GF-D8 (cell line): Measurements from ENCODE around the gene PCDH18.
"Not testable (repeated sequence)": the region's sequence is repeated elsewhere in the genome, so short reads cannot be mapped to it uniquely, and the experiment has no call there.

Experiments
- DNase-seq: peaks from one replicate; lab custom pipeline; 2025; lab: John Stamatoyannopoulos, UW

Gene PCDH18

DNA sequence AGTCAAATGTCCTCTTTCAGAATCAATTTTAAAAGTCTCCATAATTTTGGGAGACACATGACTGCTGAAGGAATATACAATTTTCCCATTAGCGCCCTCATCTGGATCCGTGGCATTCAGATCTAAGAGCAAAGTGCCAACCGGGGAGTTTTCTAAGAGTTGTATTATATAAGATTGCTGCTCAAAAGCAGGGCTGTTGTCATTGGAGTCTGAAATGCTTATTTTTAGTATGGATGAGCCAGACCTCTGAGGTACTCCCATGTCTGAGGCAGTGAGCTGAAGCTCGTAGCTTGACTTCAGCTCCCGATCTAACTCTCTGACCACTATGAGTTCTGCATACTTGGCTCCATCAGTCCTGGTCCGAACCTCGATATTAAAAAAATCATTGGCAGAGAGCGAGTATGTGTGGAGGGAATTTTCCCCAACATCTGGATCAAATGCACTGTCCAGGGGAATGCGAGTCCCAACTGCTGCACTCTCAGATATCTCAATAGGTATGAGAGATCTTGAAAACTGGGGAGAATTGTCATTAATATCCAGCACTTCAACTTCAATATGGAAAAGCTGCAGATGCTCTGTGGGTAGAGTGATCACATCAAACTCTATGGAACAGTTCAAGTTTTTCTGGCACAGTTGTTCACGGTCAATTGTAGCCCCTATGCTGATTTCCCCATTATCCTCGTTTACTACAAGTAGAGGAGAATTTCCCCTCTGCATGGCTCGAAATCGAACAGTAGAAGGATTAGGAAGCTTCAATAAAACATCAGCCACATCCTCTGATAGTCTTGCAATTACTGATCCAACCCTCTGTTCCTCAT lies 917 bp downstream of the PCDH18 start:
- DNase-seq, result no peak

DNA sequence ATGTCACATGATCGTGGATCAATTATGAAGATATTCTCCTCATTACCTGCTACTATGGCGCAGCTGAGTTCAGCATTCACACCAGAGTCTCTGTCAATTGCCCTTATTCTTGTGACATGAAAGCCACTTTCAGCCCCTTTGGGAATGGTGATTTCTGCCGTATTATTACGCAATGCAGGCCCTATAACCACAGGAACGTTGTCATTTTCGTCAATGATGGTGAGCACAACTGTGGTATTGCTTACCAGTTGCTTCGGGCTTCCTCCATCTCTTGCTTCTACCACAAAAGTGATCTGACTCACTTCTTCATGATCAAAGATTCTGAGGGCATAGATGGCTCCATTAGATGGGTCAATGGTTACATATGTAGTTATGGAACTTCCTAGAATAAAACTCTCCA lies 2.1 kb downstream of the PCDH18 start:
- no peak for DNase-seq

DNA sequence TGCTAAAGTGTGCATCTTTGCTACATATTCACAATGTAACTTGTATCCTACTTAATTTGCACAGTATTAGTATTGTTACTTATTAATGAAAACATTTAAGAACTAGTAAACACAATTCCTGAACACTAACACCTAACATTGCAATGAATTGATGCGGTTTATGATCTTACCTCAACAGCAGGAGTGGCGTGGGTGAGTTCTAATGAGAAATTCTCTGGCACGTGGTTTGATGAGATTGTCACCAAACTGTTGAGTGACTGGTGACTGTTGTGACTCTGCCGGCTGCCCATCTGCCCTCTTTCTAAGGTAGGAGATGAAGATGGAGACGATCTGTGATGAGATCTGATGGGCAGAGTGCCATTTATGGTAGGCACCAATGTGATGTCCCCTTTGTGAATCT lies 2.9 kb downstream of the PCDH18 start:
- DNase-seq, result no peak

DNA sequence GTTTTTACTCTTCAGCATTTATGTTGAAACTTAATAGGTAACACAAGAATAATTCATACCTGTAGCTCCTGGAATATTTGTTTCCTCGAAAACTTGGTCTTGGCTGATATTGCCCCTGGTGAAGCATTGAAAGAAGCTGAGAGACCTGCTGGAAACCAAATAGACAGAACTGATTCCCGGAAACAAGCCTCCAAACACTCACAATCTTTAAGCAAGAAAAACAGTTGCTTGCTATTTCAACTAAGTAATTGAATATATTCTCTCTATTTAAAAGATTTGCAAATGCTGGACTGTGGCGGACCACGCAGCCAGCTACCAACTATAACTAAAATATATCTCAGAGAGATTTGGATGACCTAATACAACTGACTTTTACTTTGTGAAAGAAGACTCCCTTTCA lies 3.6 kb downstream of the PCDH18 start:
- DNase-seq, result no peak

DNA sequence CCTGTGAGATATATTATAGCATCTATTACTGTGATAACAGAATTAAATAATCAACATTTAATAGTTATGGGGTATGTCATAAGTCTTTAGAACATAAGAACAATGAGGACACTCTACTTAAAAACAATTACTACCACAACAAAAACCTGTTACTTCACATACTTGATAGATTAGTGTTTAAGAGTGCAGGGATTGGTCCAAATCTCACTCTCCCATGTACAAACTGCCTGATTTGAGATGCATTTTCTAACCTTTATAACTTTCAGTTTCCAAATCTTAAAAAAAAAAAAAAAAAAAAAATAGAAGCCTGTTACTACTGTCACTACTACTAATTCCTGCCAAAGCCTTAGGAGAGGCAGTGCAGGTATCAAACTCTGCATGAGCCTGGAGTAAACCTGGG lies 5.6 kb downstream of the PCDH18 start:
- no peak for DNase-seq

DNA sequence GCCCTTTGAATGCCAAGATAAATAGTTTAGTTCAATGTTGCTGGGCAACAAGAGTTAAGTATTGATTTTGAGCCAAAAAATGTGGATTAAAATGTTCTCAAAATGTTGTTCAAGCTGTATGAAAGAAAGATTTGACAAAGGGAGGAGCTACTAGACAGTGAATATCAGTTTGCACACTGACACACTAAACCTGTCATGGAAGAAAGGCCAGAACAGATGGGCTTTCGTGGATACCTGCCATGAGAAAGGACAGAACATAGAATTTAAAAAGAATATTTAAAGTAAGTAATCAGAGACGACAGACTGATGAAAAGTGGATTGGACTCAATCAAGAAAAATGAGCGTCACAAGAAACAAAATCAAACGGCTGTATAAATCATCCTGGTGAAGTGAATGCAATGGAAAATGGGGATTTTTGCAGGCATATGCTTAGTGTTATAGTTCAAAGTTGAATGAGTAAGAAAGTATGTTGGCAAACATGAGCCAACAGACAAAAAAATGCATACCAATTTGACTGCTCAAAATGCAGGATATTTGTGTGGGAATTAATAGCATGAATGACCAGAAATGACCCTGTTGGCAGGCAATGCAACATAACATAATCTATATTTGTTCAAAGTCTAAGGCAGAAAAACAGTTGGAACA lies 7.4 kb downstream of the PCDH18 start:
- DNase-seq, result no peak

DNA sequence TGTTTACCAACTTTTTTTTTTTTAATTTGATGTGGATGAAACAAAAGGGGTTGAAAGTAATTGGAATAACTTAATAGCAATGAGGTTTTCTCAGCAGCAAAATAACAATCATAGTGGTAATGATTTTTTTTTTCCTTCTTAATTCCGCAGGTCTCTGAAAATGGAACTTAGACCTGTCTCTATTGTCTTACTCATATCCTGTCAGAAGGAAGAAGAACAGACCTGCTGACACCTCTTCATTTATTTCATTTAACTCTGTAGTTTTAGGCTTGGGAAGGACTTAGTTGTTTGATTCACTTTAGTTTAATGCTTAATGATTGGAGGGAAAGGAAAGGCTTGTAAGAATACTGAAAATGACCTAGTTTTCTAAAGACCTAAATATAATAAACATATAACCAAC lies 9.0 kb downstream of the PCDH18 start:
- DNase-seq, result no peak

DNA sequence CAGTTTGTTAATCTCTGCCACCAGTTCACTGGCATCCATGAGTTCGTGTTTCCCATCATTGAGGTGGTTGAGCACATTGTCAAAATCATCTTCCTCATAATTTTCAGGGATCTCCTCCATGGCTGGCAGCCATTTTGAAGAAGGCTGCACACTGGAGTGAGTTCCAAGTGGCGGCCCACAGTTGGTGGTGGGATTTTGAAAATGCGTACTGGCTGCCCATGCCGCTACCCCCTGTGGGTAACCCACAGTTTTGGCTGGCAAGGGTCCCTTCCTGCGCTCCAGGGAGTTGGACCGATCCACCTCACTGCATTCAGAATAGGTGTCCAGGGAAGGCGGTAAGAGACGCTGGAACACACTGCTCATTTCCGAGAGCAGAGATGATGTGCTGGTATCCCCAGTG lies 11.2 kb downstream of the PCDH18 start:
- DNase-seq, result no peak

DNA sequence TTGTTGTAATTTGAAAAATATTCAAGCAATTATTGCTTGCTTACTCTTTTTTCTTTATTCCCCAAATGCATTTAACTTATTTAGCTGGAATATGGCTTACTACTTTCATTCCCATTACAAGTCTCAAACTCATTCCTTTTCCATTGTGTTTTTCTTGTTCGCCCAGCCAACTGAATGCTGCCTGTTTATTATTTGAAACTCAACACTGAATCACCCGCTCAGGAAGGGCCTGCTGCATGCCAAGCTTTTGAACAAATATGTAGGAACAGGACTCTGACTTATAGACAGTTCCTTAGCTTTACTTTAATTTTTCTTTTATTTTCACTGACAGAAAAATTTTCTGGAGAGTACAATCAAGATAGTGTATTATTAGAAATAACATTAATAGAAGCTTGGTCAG lies 12.9 kb downstream of the PCDH18 start:
- DNase-seq, result no peak

DNA sequence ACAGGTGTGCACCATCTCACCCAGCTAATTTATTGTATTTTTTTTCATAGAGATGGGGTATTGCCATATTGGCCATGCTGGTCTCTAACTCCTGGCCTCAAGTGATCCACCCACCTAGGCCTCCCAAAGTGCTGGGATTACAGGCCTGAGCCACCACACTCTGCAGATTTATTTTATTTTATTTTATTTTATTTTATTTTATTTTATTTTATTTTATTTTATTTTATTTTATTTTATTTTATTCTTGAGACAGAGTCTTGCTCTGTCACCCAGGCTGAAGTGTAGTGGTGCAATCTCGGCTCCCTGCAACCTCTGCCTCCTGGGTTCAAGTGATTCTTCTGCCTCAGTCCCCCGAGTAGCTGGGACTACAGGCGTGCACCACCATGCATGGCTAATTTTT lies 15.0 kb downstream of the PCDH18 start:
- DNase-seq, result not testable (repeated sequence)

DNA sequence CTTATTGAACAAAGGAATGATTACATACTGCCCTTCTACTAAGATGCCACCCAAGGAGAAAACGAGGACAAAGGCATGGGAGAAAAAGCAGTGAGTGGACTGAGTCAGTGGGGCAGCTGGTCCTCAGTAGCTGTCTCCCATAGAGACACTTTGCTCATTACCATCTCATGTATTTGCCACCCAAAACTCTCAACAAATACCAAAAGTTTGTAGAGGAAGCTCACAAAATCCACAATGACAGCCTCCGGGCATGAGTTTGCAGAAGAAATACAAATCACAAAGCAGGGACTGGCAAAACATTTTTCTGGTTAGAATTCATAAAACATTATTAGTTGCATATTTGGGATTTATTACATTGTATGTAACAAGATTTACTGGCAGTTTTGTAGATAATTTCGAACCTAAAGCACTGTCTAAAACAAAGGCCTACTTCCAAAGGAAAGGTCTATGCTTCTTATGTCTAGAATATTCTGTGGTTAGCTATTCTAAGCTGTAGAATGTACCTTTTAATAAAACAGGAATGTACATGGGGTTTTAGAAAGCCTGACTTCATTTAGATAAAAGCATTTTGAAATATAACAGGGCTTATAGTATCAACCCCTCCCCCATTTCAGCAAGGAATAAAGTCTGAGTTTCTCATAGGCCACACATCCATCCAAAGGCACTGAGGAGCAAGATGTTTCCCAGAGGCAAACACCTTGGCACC lies 17.7 kb downstream of the PCDH18 start:
- no peak for DNase-seq

DNA sequence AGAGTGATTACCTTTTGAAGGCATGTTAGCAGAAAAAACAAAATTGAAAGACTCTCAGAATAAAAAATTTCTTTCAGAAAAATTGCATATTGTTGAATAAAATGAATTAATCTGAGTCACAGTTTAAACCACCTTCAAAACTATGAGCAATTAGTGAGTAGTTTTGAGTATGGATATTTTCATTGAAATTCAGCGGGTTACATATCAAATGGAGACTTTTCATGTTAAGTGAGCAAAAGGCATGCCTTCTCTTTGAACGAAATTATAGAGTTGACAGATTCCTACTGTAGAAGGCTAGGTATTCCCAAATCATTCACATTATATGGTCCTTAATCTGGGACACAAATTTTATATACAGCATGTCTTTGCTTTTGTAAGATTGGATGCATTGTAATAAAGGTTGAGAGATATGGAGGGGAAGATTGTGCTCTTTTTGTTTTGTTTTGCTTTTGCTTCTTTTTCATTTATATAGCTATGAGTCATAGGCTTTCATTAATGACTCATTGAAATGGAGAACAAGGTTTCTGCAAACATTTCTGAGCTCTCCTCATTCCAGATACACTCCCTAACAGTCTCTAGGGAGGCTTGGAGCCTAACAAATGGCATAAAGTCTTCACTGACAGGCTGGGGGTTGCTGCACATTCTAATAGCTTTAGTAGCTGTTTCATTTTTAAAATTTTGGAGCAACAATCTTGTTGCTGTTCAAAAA lies 21.6 kb downstream of the PCDH18 start:
- no peak for DNase-seq

DNA sequence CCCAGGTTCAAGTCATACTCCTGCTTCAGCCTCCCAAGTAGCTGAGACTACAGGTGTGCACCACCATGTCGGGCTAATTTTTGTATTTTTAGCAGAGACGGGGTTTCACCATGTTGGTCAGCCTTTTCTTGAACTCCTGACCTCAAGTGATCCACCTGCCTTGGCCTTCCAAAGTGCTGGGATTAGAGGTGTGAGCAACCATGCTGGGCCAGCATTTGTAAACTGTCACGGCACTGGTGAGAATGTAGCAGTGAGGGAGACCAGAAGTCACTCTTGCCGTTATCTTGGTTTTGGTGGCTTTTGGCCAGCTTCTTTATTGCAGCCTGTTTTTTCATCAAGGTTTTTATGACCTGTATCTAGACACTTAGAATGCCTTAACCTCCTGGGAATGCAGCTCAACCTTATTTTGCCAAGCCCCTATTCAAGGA lies 22.4 kb downstream of the PCDH18 start:
- DNase-seq, result no peak

DNA sequence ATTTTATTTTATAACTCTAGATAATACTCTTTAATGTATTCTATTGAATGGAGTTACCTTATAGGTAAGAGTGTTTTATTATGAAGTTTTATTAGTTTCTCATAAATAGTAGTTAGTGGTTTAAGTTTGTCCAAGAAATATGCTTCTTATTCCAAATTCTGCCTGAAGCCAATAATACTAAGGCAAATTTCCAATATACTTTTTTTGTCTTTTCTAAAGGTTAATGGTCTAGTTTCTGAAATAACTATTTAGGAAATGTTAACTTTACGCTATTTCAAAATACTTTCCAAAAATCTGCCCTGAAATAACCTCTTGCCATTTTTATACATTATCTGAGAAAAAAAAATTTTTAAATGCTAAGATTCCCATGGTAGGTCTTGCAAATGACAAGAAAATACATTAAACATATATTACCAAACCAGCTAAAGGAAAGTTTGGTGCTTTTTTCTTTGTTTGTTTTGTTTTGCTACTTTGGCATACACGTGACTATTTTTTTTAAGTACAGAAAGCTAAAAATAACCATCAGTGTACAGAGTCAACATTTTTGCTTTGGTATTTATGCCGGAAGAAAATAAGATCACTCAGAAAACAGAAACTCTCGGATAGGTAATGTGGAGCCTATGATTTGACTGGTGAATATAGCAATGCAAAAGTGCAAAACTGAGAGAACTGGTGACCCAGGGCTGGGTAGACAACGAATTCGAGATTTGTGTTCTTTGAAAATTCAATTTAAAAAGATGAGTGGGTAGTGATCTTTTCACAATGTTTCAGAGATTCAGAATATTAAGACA lies 29.8 kb downstream of the PCDH18 start:
- no peak for DNase-seq

DNA sequence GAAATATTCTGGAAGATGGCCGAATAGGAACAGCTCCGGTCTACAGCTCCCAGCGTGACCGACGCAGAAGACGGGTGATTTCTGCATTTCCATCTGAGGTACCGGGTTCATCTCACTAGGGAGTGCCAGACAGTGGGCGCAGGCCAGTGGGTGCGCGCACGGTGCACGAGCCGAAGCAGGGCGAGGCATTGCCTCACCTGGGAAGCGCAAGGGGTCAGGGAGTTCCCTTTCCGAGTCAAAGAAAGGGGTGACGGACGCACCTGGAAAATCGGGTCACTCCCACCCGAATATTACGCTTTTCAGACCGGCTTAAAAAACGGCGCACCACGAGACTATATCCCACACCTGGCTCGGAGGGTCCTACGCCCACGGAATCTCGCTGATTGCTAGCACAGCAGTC lies 36.0 kb downstream of the PCDH18 start:
- DNase-seq, result not testable (repeated sequence)

DNA sequence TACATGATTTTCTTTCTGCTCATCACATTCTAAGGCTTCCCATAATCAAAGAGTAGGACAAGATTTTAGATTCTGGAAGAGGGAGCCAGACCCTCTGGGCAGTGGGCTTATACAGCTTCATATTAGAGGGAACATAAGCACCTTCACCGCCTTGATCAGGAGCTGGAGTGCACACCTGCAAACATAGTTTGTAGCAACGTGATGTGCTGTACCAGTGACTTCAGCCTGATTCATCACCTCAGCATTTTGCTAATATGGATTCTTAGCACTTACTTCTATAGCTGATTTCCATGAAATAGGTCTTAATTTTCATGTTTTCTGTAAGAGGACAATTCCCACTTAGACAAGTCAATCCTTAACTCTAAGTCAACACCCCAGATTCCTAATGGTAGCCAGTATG lies 36.7 kb downstream of the PCDH18 start:
- no peak for DNase-seq

DNA sequence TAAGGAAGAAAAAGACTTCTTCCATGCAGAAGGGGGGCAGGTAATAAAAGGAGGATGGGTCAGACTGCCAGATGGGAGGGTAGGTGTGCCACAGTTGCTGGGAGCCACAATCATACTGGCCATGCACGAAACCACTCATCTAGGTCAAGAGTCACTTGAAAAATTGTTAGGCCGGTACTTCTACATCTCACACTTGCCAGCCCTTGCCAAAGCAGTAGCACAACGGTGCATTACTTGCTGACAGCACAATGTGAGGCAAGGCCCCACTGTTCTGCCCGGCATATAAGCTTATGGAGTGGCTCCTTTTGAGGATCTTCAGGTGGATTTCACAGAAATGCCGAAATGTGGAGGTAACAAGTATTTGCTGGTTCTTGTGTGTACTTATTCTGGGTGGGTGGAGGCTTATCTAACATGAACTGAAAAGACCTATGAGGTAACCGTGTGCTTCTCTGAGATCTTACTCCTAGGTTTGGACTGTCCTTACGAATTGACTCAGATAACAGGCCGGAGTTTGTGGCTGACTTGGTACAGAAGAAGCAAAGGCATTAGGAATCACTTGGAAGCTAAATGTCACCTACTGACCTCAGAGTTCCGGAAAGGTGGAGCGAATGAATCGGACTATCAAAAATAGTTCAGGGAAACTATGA lies 48.9 kb downstream of the PCDH18 start:
- DNase-seq, result not testable (repeated sequence)

DNA sequence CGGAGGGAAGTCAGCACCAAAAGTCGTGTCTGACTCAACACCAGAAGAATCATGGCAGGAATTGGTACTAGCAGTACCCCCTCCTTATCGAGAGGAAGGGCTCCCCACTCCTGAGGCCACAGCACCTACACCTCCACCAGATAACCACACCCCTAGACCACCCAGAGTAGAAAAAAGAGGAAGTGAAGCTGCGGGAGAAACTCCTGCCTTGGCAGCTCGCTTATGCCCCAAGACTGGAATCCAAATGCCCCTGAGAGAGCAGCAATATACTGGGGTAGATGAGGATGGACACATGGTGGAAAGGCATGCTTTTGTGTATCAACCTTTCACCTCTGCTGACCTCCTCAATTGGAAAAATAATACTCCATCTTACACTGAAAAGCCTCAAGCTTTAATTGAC lies 52.6 kb downstream of the PCDH18 start:
- DNase-seq, result not testable (repeated sequence)

DNA sequence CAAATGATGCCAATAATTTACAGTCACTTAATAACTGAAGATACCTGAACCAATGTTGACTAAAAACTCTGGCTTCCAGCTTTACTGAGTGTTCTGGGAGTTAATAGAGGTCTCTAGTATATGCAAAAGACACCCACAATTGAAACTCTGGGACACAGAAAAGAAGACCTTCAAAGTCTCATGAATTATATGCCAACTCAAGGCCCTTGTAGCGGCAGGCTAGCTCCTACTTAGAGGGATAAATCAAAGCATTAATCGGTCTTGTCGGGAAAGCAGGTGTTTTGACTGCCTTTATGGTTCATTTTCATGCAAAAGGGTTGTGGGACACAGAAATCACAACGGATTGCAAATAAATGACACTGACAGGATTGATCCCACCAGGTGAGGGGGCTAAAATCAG lies 55.9 kb downstream of the PCDH18 start:
- DNase-seq, result no peak

DNA sequence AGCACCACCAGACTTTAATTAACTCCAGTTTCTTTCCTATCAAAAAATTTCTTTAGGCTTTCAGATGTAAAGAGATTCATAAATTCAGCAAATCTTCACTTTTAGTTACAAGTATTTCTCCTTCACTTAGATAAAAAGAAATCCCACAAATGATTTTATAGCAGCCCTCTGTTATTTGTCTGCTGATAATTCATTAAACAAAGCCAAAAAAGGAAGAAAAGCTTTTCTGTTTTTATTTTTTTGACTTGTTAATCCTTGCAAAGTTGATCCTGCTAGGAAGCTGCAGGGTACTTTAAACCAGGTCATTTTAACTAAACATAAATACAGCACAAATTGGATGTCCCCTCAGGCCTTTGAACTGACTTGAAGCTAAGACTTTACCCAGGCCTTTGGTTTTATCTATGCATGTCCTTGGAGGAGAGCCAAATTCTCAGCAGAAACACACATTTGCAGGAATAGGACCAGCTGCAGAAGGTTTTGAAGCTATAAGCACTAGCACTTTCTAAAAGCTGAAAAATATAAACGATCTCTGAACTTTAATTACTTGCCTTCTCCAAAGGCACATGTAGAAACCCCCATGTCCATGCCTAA lies 57.5 kb downstream of the PCDH18 start:
- DNase-seq, result no peak

DNA sequence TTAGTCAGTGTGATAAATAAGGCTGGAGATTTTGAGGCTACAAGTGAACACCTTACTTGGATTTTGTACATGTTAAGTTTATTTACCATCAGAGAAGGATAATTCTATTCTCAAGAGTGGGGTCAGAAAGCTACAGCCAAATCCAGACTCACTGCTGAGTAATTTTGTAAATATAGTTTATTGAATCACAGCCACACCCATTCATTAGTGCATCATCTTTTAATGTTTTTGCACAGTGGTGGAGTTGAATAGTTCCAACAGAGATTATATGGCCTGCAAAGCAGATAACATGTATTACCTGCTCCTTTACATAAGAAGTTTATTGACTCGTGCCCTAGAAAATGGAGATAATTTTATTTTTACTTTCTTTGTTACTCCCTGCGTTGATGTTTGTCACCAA lies 60.4 kb downstream of the PCDH18 start:
- DNase-seq, result no peak
